ENCODE data around the gene ELOA. TPM values are rescaled to one million over a fixed set of nuclear protein-coding genes. Genes with fewer than 3 reads are reported as not detected.
A peak's percentile ranks its signal among the peaks of the same experiment; 100 is the strongest.
"Not testable (repeated sequence)": the region's sequence is repeated elsewhere in the genome, so short reads cannot be mapped to it uniquely, and the experiment has no call there.

ELOA gene
- total RNA-seq (2014; rRNA removed; shearing (Covaris generic)): 57.6 and 74.5 TPM in 2 replicates

GRCh38 chr1:23743287-23744152, at the start of gene ELOA:
TSS of gene ELOA (plus strand) at chr1:23743471. CDS start at chr1:23743504, 33 bp downstream.
- peak; percentile 70 for DNase-seq (ENCODE audit: low read depth)

DNA sequence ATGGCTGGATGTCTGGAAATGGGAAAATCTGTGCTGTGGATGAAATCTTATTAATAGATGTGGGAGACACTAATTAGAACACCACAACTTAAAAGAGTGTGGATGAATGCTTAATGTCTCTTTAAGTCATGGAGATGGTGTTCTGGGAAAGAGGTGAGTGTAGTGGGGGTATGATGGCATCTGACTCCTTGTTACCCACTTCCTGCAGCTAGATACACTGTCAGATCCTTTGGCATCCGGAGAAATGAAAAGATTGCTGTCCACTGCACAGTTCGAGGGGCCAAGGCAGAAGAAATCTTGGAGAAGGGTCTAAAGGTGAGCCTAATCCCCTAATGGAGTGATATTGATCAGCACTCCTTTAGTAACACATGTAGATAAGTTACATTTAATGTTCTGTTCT, 49.7 kb upstream of the ELOA start:
- DNase-seq (ENCODE audit: low read depth): no peak

- DNase-seq (ENCODE audit: low read depth): no peak
Measured at GRCh38 chr1:23694371-23694770, 48.9 kb upstream of the ELOA start.

DNA sequence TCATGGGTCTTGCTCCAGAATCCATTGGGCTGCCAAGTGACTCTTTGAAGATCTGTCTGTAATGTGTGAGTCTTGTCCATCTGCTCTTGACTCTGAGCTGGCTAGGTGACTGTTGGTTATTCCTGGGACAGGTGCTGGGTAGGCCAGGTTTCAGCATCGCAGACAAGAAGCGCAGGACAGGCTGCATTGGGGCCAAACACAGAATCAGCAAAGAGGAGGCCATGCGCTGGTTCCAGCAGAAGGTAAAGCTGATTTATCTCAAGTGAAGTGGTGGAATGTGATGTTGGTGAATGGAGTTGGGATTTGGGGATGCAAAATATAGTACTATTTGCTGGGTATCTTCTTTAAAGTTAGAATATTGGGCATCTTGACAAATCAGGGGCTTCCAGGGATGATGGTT, 47.6 kb upstream of the ELOA start:
- no peak for DNase-seq (ENCODE audit: low read depth)

DNA sequence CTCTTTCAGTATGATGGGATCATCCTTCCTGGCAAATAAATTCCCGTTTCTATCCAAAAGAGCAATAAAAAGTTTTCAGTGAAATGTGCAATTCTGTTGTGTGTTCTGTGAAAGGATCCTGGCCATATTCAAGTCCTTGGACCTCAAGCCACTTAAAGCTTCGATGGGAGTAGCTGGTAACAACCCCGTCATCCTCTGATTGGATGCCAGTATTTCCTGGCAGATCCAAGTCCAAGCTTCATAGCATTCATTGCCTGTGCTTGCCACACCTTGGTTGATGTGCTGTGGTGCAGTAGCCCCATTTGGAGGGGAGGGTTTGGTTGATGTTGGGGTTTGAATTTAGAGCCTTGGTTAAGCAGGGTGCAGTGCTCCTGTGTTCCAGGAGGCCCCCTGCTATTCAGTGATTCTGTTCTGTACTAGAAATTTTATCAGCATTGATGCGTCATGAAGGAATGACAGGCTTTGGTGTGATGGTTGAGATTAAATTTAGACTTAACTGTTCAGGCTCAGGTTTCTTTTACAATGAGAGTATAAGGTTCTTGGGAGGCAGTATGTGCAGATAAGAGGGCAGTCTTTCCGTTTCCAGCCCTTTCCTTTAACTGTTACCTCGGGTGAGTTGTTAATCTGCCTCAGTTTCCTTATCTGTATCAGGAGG, 46.8 kb upstream of the ELOA start:
- no peak for DNase-seq (ENCODE audit: low read depth)

DNA sequence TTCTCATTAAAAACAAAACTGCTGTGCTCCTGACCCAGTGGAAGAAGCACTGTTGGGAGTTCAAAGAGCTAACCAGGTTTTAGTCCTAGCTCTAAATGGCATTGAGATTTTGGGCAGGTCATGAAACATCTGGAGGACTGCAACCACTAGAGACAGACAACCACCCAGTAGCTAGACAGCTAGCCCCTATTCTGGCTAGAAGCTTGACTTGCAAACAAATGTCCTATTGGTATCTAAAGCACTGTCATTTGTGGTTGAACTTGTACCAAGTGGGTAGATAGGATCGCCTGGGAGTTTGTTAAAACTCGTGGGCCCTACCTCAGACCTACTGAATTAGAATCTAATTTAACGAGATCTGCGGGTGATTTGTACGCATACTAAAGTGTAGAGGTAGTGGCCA, 44.8 kb upstream of the ELOA start:
- no peak for DNase-seq (ENCODE audit: low read depth)

- peak; percentile 76 for DNase-seq (ENCODE audit: low read depth)
Measured at GRCh38 chr1:23699280-23700179, 43.7 kb upstream of the ELOA start.

DNA sequence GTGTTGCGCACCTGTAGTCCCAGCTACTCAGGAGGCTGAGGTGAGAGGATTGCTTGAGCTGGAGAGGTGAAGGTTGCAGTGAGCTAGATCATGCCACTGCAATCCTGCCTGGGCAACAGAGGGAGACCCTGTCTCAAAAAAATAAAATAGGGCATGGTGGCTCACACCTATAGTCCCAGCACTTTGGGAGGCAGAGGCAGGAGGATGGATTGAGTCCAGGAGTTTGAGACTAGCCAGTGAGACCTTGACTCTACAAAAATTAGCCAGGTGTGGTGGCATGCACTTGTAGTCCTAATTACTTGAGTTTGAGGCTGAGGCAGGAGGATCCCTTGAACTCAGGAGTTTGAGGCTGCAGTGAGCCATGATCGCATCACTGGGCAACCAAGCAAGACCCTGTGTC, 42.0 kb upstream of the ELOA start:
- DNase-seq (ENCODE audit: low read depth): no peak

GRCh38 chr1:23701996-23702395, 41.3 kb upstream of the ELOA start:
- DNase-seq (ENCODE audit: low read depth): no peak

DNA sequence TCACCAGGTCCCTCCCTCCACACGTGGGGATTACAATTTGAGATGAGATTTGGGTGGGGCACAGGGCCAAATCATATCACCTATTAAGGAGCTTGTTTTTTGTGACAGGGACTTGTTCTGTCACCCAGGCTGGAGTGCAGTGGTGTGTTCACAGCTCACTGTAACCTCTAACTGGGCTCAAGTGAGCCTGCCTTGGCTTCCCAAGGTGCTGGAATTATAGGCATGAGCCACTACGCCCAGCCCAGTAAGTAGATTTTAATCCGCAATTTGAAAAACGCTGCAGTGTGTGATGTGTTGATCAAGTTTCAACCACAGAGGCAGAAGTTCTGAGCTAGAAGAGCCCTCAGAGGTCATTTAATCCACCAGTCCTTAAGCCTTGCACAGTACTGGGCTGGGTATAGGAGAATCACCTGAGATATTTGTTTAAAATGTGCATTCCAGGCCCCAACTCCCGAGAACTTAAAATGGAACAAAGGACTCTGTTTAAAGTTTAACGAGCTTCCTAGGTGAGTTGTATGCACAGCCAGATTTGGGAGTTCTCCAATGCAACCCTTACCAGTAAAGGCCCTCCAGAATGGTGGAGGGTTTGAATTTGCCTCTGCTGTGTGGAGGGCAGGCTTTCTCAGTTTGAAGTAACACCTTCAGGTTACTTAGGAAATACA, 38.3 kb upstream of the ELOA start:
- no peak for DNase-seq (ENCODE audit: low read depth)

- DNase-seq (ENCODE audit: low read depth): no peak
Measured at GRCh38 chr1:23709229-23709628, 34.0 kb upstream of the ELOA start.

- peak; percentile 46 for DNase-seq (ENCODE audit: low read depth)
Measured at GRCh38 chr1:23718482-23718881, 24.8 kb upstream of the ELOA start.

- peak; percentile 55 for DNase-seq (ENCODE audit: low read depth)
Measured at GRCh38 chr1:23719162-23719820, 24.0 kb upstream of the ELOA start.

DNA sequence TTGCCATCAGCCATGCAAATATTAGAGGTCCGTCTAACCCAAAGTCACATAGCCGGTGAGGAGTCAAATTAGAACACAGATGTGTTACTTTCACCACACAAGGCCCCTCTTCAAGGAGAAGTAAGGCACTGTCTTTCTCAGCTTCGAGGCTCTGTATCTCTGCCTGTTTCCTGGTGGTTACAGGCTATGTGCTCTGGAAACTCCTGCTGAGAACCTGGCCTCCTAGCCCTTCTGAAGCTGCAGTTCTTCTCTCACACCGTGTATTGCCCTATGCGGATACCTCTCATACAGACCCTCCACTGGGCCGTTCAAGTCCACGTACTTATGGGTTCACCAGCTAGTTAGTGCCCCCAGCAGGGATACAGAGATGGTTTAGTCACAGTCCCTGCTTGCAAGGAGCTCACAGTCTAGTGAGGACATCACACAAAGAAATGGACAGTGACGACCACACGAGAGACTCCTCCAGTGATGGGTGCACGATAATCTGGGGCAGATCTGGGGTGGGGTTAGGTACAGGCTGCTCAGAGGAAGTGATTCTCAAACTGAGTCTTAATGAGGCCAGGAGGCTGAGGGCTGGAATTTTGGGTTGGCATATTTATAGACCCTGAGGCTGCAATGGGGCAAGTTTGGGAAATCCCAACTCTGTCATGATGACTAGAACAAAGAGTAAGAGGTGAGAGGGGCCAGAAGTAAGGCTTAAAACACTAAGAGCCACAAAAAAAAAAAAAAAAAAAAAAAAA, 22.8 kb upstream of the ELOA start:
- DNase-seq (ENCODE audit: low read depth): peak; percentile 23

DNA sequence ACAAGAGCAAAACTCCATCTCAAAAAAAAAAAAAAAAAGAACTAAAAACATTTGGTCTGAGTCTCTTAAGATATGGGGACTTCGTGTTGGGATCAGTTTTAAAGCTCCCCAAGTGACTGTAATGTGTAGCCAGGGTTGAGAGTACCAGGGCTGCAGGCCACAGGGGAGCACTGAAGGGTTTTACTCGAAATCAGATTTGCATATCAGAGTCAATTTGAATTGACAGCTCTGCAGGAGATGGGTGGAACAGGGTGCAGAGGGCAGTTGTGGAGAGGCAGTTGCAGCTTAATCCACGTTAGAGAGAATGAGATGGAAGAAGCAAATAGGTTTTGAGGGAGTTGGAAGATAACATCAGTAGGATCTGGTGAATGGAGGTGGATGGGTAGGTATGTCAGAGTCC, 20.6 kb upstream of the ELOA start:
- no peak for DNase-seq (ENCODE audit: low read depth)

DNA sequence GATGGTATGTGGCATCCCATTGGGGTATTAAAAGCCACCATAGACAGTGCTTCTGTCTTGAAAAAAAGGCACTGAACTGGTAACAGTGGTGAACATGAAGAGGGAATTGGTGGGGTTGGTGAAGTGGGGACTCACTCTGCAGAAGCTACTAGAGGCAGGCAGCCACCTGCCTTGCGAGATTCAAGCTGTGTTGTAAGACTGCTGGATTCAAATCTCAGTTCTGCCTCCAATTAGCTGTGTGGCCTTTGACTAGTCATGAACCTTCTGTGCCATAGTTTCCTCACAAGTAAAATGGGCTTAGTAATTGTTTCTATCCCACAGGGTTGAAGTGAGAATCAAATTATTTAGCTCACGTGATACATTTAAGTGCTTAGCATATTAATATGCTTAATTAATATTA, 16.6 kb upstream of the ELOA start:
- no peak for DNase-seq (ENCODE audit: low read depth)

GRCh38 chr1:23727362-23727811, 15.9 kb upstream of the ELOA start:
- DNase-seq (ENCODE audit: low read depth): no peak

DNA sequence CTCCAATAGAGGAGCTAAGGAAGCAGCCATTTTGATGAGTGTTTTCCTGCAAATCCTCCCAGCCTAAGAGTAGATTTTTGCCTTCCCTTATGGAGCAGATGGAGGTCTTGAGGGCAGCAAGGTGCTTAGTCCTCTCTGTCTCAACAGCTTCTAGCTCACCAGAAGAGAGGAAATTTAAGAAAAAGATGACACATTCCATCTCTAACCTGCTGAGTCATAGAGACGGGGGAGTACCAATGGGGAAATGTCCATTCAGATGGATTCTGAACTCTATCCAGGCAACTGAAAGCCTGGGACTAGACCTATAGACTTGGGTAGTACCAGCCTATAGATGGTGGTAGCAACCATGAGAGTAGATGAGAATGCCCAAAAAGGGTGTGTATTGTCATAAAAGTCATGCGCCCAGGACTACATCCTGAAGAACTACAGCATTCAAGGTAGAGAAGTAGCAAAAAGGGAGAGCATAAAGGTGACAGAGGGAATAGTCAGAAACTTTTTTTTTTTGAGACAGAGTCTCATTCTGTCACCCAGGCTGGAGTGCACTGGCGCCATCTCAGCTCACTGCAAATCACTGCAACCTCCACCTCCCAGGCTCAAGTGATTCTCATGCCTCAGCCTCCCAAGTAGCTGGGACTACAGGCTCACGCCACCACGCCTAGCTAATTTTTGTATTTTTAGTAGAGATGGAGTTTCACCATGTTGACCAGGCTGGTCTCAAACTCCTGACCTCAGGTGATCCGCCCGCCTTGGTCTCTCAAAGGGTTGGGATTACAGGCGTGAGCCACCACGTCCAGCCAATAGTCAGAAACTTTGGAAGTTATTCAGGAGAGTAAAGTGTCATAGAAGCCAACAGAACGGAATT, 10.7 kb upstream of the ELOA start:
- peak; percentile 50 for DNase-seq (ENCODE audit: low read depth)

GRCh38 chr1:23733281-23733680, 10.0 kb upstream of the ELOA start:
- DNase-seq (ENCODE audit: low read depth): not testable (repeated sequence)
